GM23338 (cell line): ENCODE results near the gene DAB1.

Experiments used
- CTCF ChIP-seq, 2 experiments: fragments of 200-600 bp in 1 of 2; sonication (generic) in 1 of 2; conservative IDR thresholded peaks; 2 replicates each; pipeline versions ENCODE4 v1.5.1 to v1.6.1; 2016 to 2017; ENCODE audit warnings: antibody characterized with exemption in 2 of 2, low read depth in 2 of 2, mild to moderate bottlenecking in 2 of 2, moderate library complexity in 1 of 2
- EZH2 ChIP-seq: fragments of 200-600 bp; sonication (generic); IDR thresholded peaks from one replicate; pipeline ENCODE4 v1.8.0; 2017; ENCODE audit warnings: antibody characterized with exemption, mild to moderate bottlenecking, low read depth; ENCODE audit not compliant: unreplicated experiment

- no peak for TF ChIP-seq CTCF (conservative IDR thresholded peaks at IDR 0.05; ENCODE audit: low read depth in 2 of 2)
- no peak for TF ChIP-seq EZH2
These were observed 214.4 kb downstream of the DAB1 start for GRCh38 chr1:57209495-57209894.
